Neural cell (in vitro differentiated cells): ENCODE data around the gene TAL2. TPM values are rescaled to one million over a fixed set of nuclear protein-coding genes. Genes with fewer than 3 reads are reported as not detected.

Experiments
- H2AFZ ChIP-seq: fragments of 200-600, 300-800 bp; sonication (generic), shearing (Covaris generic); 2 replicates; pipeline ENCODE4 v1.6.0; 2014; ENCODE audit warnings: low read depth, mild to moderate bottlenecking, antibody characterized with exemption, low read length, moderate library complexity
- H3F3A ChIP-seq: fragments of 200-600 bp; shearing (Covaris generic); 2 replicates; pipeline ENCODE4 v1.6.1; 2016; ENCODE audit warnings: mild to moderate bottlenecking, moderate library complexity, mixed read lengths, antibody characterized with exemption, low read length; ENCODE audit not compliant: insufficient read depth, poor library complexity, severe bottlenecking
- H3K27ac ChIP-seq: fragments of 200-600, 300-800 bp; sonication (generic), shearing (Covaris generic); 2 replicates; pipeline ENCODE4 v1.5.1; 2014; ENCODE audit warnings: mild to moderate bottlenecking, low read length, moderate library complexity
- H3K27me3 ChIP-seq: fragments of 300-800, 200-600 bp; sonication (generic), shearing (Covaris generic); 2 replicates; pipeline ENCODE4 v1.6.0; 2014; ENCODE audit warnings: mild to moderate bottlenecking, low read depth, low read length, moderate library complexity; ENCODE audit not compliant: insufficient read depth
- H3K36me3 ChIP-seq: fragments of 300-800, 200-600 bp; sonication (generic), shearing (Covaris generic); 2 replicates; pipeline ENCODE4 v1.5.1; 2014; ENCODE audit warnings: mild to moderate bottlenecking, antibody characterized with exemption, low read length, moderate library complexity; ENCODE audit not compliant: insufficient read depth
- H3K4me2 ChIP-seq: fragments of 300-800, 200-600 bp; sonication (generic), shearing (Covaris generic); 2 replicates; pipeline ENCODE4 v1.6.0; 2014; ENCODE audit warnings: mild to moderate bottlenecking, low read length
- H3K4me3 ChIP-seq: fragments of 300-800, 200-600 bp; sonication (generic), shearing (Covaris generic); 2 replicates; pipeline ENCODE4 v1.5.1; 2014; ENCODE audit warnings: mild to moderate bottlenecking, low read length, moderate library complexity
- H3K79me2 ChIP-seq: fragments of 200-600 bp; shearing (Covaris generic); replicated peaks from 2 replicates; pipeline ENCODE4 v1.6.0; 2014; ENCODE audit warnings: mild to moderate bottlenecking, low read length, moderate library complexity; ENCODE audit not compliant: insufficient read depth
- H3K9ac ChIP-seq: fragments of 300-800, 200-600 bp; sonication (generic), shearing (Covaris generic); 2 replicates; pipeline ENCODE4 v1.6.1; 2016; ENCODE audit warnings: mild to moderate bottlenecking, low read length, mixed read lengths
- H3K9me2 ChIP-seq: fragments of 200-600 bp; shearing (Covaris generic); 2 replicates; pipeline ENCODE4 v1.6.1; 2016; ENCODE audit warnings: mild to moderate bottlenecking, low read length, mixed read lengths; ENCODE audit not compliant: insufficient read depth
- H3K9me3 ChIP-seq: fragments of 200-600, 300-800 bp; sonication (generic), shearing (Covaris generic); 2 replicates; pipeline ENCODE4 v1.6.1; 2016; ENCODE audit warnings: mild to moderate bottlenecking, mixed run types, low read length, moderate library complexity, mixed read lengths
- H4K20me1 ChIP-seq: fragments of 200-600 bp; shearing (Covaris generic); 2 replicates; pipeline ENCODE4 v1.6.1; 2016; ENCODE audit warnings: mild to moderate bottlenecking, mixed run types; ENCODE audit not compliant: insufficient read depth
- CTCF ChIP-seq: fragments of 450-650 bp; IDR thresholded peaks from 2 replicates; pipeline ENCODE4 v1.5.1; 2014; ENCODE audit warnings: antibody characterized with exemption, mild to moderate bottlenecking, moderate library complexity; ENCODE audit not compliant: poor library complexity, severe bottlenecking
- EP300 ChIP-seq: fragments of 450-650 bp; conservative IDR thresholded peaks from 2 replicates; pipeline ENCODE4 v1.6.1; 2014; ENCODE audit warnings: antibody characterized with exemption, mild to moderate bottlenecking, moderate library complexity; ENCODE audit not compliant: poor library complexity, severe bottlenecking
- EZH2 ChIP-seq: fragments of 200-600, 300-800 bp; shearing (Covaris generic), sonication (generic); IDR thresholded peaks from 2 replicates; pipeline ENCODE4 v1.6.1; 2014; ENCODE audit warnings: antibody characterized with exemption, low read length, borderline replicate concordance, mild to moderate bottlenecking; ENCODE audit not compliant: insufficient read depth, poor library complexity, severe bottlenecking
- MXI1 ChIP-seq: fragments of 450-650 bp; conservative IDR thresholded peaks from 2 replicates; pipeline ENCODE4 v1.6.1; 2014; ENCODE audit warnings: antibody characterized with exemption, mild to moderate bottlenecking; ENCODE audit not compliant: poor library complexity, severe bottlenecking
- POLR2AphosphoS5 ChIP-seq: IDR thresholded peaks from 2 replicates; pipeline ENCODE4 v1.6.1; 2012
- RAD21 ChIP-seq: fragments of 450-650 bp; conservative IDR thresholded peaks from 2 replicates; pipeline ENCODE4 v1.6.1; 2014; ENCODE audit warnings: antibody characterized with exemption, mild to moderate bottlenecking, moderate library complexity
- REST ChIP-seq: IDR thresholded peaks from 2 replicates; pipeline ENCODE4 v1.6.1; 2012; ENCODE audit warnings: borderline replicate concordance
- SMC3 ChIP-seq: fragments of 450-650 bp; conservative IDR thresholded peaks from 2 replicates; pipeline ENCODE4 v1.6.1; 2014; ENCODE audit warnings: antibody characterized with exemption, mild to moderate bottlenecking, moderate library complexity; ENCODE audit not compliant: poor library complexity
- TAF1 ChIP-seq: IDR thresholded peaks from 2 replicates; pipeline ENCODE4 v1.6.1; 2012; ENCODE audit warnings: low read depth
- polyA plus RNA-seq: library from polyadenylated mRNA; depleted of rRNA; stranded (reverse); fragments of >200 nt; gene quantifications from 2 replicates; pipeline ENCODE4 v1.2.3, GENCODE V29; 2014

TAL2 gene
- polyA plus RNA-seq, 1 donor from 2014 or later = 0.88 TPM

DNA sequence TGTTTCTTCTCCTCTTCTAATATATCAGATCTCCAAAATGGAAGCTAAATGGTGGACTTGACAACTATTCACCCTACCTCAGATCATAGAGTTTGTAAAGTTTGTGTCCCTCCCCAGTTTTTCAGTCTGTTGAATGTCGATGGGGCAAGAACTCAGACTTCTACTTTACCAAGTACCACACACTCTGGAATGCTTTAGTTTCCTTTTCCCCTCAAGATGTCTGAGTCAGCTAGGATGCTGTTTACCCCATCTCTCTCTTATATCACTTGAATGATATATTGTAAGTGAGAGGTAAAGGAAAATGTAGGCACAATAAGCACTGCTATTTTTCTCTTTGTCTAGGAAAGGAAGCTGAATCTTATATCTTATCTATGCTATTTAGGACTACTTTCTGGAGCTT lies 25.9 kb upstream of the TAL2 start:
- H3K27me3 ChIP-seq = no peaks in the 10 kb centered on the region
- no peak overlapping the region for H3K9ac ChIP-seq
- H3K4me2 ChIP-seq = no peak overlapping the region
- no peaks in the 10 kb centered on the region for H3F3A ChIP-seq
- no peak overlapping the region for H2AFZ ChIP-seq
- no peaks in the 10 kb centered on the region for H3K9me2 ChIP-seq
- TF ChIP-seq EZH2 = no peak
- no peak for TF ChIP-seq SMC3
- TF ChIP-seq MXI1 = no peak
- no peak for TF ChIP-seq CTCF
- no peak for TF ChIP-seq EP300
- TF ChIP-seq POLR2AphosphoS5 = no peak
- no peak for TF ChIP-seq TAF1
- TF ChIP-seq RAD21 = no peak
- TF ChIP-seq REST = no peak
- H3K4me3 ChIP-seq = no peak overlapping the region
- no peaks in the 10 kb centered on the region for H3K36me3 ChIP-seq
- no peaks in the 10 kb centered on the region for H3K9me3 ChIP-seq
- no peak overlapping the region for H3K27ac ChIP-seq
- H3K79me2 ChIP-seq = no peaks in the 10 kb centered on the region
- no peaks in the 10 kb centered on the region for H4K20me1 ChIP-seq

- H3K27me3 ChIP-seq = no peaks in the 10 kb centered on the region
- H3K79me2 ChIP-seq = no peaks in the 10 kb centered on the region
- H3K9ac ChIP-seq = no peak overlapping the region
- no peaks in the 10 kb centered on the region for H3K36me3 ChIP-seq
- no peaks in the 10 kb centered on the region for H4K20me1 ChIP-seq
- H2AFZ ChIP-seq = no peak overlapping the region
- H3K9me2 ChIP-seq = no peaks in the 10 kb centered on the region
- H3K27ac ChIP-seq = no peak overlapping the region
- H3K4me3 ChIP-seq = no peak overlapping the region
- H3K4me2 ChIP-seq = no peak overlapping the region
- no peaks in the 10 kb centered on the region for H3F3A ChIP-seq
- TF ChIP-seq EP300 = no peak
- TF ChIP-seq SMC3 = no peak
- no peaks in the 10 kb centered on the region for H3K9me3 ChIP-seq
These were observed 24.4 kb upstream of the TAL2 start for GRCh38 chr9:105637787-105638395.
